Measurements from ENCODE around the gene CISD3. TPM values are rescaled to one million over a fixed set of nuclear protein-coding genes. Genes with fewer than 3 reads are reported as not detected.

CISD3 gene
- total RNA-seq, result 3.1 and 4.7 TPM in 2 replicates

GRCh38 chr17:38729886-38730525 lies at the start of gene CISD3:
CISD3 (plus strand) TSS chr17:38730341; CDS start chr17:38730359, 18 bp downstream.

GRCh38 chr17:38704606-38705522 lies 25.3 kb upstream of the CISD3 start, which contains the start of gene MLLT6:
MLLT6 (plus strand) TSS chr17:38705273; CDS start chr17:38705633, 360 bp downstream.

GRCh38 chr17:38748149-38748891 lies 18.2 kb downstream of the CISD3 start, which contains the start of gene PCGF2:
PCGF2 (minus strand) TSS chr17:38748336; CDS start chr17:38740402, 7,934 bp downstream.

GRCh38 chr17:38752308-38753070 lies 22.3 kb downstream of the CISD3 start, which contains the start of gene PSMB3:
PSMB3 (plus strand) TSS chr17:38752741; CDS start chr17:38752827, 86 bp downstream.

Other genes with a start within 250 kb of the CISD3 start
- gene SRCIN1, start 124.4 kb upstream of the CISD3 start, total RNA-seq, result not detected in 2 replicates
- 0.43 and 0.83 TPM in 2 replicates for gene EPOP, start 55.4 kb upstream of the CISD3 start, total RNA-seq
- gene MLLT6, start 25.1 kb upstream of the CISD3 start, total RNA-seq, result 15.8 and 27.6 TPM in 2 replicates
- gene PCGF2, start 18.0 kb downstream of the CISD3 start, total RNA-seq, result 2.8 and 3.1 TPM in 2 replicates
- 365 and 434 TPM in 2 replicates for gene PSMB3, start 22.4 kb downstream of the CISD3 start, total RNA-seq
- 26.6 and 41.3 TPM in 2 replicates for gene PIP4K2B, start 69.2 kb downstream of the CISD3 start, total RNA-seq
- 7.4 and 10.4 TPM in 2 replicates for gene CWC25, start 95.0 kb downstream of the CISD3 start, total RNA-seq
- gene RPL23, start 123.4 kb downstream of the CISD3 start, total RNA-seq, result 3,070 and 3,076 TPM in 2 replicates
- 60.3 and 71.7 TPM in 2 replicates for gene LASP1, start 139.7 kb downstream of the CISD3 start, total RNA-seq
- under 0.01 TPM in 1 of 2 replicates, not detected in the other for gene FBXO47, start 237.1 kb downstream of the CISD3 start, total RNA-seq

Data from smooth muscle cell of bladder (primary cell).